Measurements from ENCODE around the gene SPARC.

Gene SPARC

GRCh38 chr5:151679421-151680155, 7.1 kb downstream of the SPARC start:
- Histone ChIP-seq H3K79me2 (ENCODE audit: low read length) (no peaks in the 10 kb centered on the region), H3K9me3 (replicated peaks; ENCODE audit: insufficient read depth, low read length) (no peaks in the 10 kb centered on the region), H4K20me1 (ENCODE audit: insufficient read depth, low read length) (no peaks in the 10 kb centered on the region), H3K27ac (ENCODE audit: low read length) (no peak overlapping the region), H3K4me3 (ENCODE audit: low read length) (no peak overlapping the region), H3K9ac (ENCODE audit: low read length) (no peak overlapping the region), H3K4me1 (ENCODE audit: low read length) (no peaks in the 10 kb centered on the region), H3K36me3 (replicated peaks; ENCODE audit: insufficient read depth, low read length) (no peaks in the 10 kb centered on the region), H3K27me3 (replicated peaks; ENCODE audit: insufficient read depth, low read length) (no peaks in the 10 kb centered on the region), H3K4me2 (ENCODE audit: low read depth, low read length) (no peak overlapping the region), H3K9me2 (replicated peaks; ENCODE audit: insufficient read depth, low read length) (no peaks in the 10 kb centered on the region), H3F3A (ENCODE audit: insufficient read depth, low read length) (no peaks in the 10 kb centered on the region), H2AFZ (ENCODE audit: low read length) (no peak overlapping the region)
- no peak for TF ChIP-seq CTCF (IDR thresholded peaks at IDR 0.05; ENCODE audit: low read length)
- TF ChIP-seq EZH2 (optimal IDR thresholded peaks at IDR 0.05; ENCODE audit: low read depth, low read length) = no peak
- TF ChIP-seq EZH2phosphoT487 (IDR thresholded peaks at IDR 0.05; ENCODE audit: low read length) = no peak
- no peak for DNase-seq

GRCh38 chr5:151678713-151679112, 8.0 kb downstream of the SPARC start:
- H3K9me2 ChIP-seq (replicated peaks; ENCODE audit: insufficient read depth, low read length) = no peaks in the 10 kb centered on the region
- H3K9me3 ChIP-seq (replicated peaks; ENCODE audit: insufficient read depth, low read length) = no peaks in the 10 kb centered on the region
- TF ChIP-seq EZH2phosphoT487 (IDR thresholded peaks at IDR 0.05; ENCODE audit: low read length) (no peak), CTCF (IDR thresholded peaks at IDR 0.05; ENCODE audit: low read length) (no peak), EZH2 (optimal IDR thresholded peaks at IDR 0.05; ENCODE audit: low read depth, low read length) (no peak)
- H3K79me2 ChIP-seq (ENCODE audit: low read length) = no peaks in the 10 kb centered on the region
- H2AFZ ChIP-seq (ENCODE audit: low read length) = no peak overlapping the region
- H3F3A ChIP-seq (ENCODE audit: insufficient read depth, low read length) = no peaks in the 10 kb centered on the region
- no peaks in the 10 kb centered on the region for H4K20me1 ChIP-seq (ENCODE audit: insufficient read depth, low read length)
- H3K9ac ChIP-seq (ENCODE audit: low read length) = no peak overlapping the region
- DNase-seq = no peak
- H3K27me3 ChIP-seq (replicated peaks; ENCODE audit: insufficient read depth, low read length) = no peaks in the 10 kb centered on the region
- no peak overlapping the region for H3K4me2 ChIP-seq (ENCODE audit: low read depth, low read length)
- H3K36me3 ChIP-seq (replicated peaks; ENCODE audit: insufficient read depth, low read length) = no peaks in the 10 kb centered on the region
- H3K4me1 ChIP-seq (ENCODE audit: low read length) = no peaks in the 10 kb centered on the region
- H3K4me3 ChIP-seq (ENCODE audit: low read length) = no peak overlapping the region
- H3K27ac ChIP-seq (ENCODE audit: low read length) = no peak overlapping the region

- no peak overlapping the region for H3K27ac ChIP-seq (ENCODE audit: low read length)
- H3K9me3 ChIP-seq (replicated peaks; ENCODE audit: insufficient read depth, low read length) = no peaks in the 10 kb centered on the region
- H3F3A ChIP-seq (ENCODE audit: insufficient read depth, low read length) = no peaks in the 10 kb centered on the region
- no peaks in the 10 kb centered on the region for H3K27me3 ChIP-seq (replicated peaks; ENCODE audit: insufficient read depth, low read length)
- H3K36me3 ChIP-seq (replicated peaks; ENCODE audit: insufficient read depth, low read length) = no peaks in the 10 kb centered on the region
- H4K20me1 ChIP-seq (ENCODE audit: insufficient read depth, low read length) = no peaks in the 10 kb centered on the region
- H2AFZ ChIP-seq (ENCODE audit: low read length) = no peak overlapping the region
- H3K79me2 ChIP-seq (ENCODE audit: low read length) = no peaks in the 10 kb centered on the region
- DNase-seq = no peak
- H3K4me2 ChIP-seq (ENCODE audit: low read depth, low read length) = no peak overlapping the region
- TF ChIP-seq EZH2 (optimal IDR thresholded peaks at IDR 0.05; ENCODE audit: low read depth, low read length) = no peak
- TF ChIP-seq EZH2phosphoT487 (IDR thresholded peaks at IDR 0.05; ENCODE audit: low read length) = no peak
- TF ChIP-seq CTCF (IDR thresholded peaks at IDR 0.05; ENCODE audit: low read length) = no peak
- H3K4me3 ChIP-seq (ENCODE audit: low read length) = no peak overlapping the region
- H3K4me1 ChIP-seq (ENCODE audit: low read length) = no peaks in the 10 kb centered on the region
- no peak overlapping the region for H3K9ac ChIP-seq (ENCODE audit: low read length)
- no peaks in the 10 kb centered on the region for H3K9me2 ChIP-seq (replicated peaks; ENCODE audit: insufficient read depth, low read length)
Observed at GRCh38 chr5:151677776-151678545, 8.8 kb downstream of the SPARC start.
